Upper lobe of left lung (tissue), 4 donors: ENCODE measurements around the gene TSPOAP1.

Experiments used
- POLR2AphosphoS5 ChIP-seq, 2 donors: sonication (generic); formaldehyde crosslinking; IDR thresholded peaks; one replicate each; pipeline ENCODE4 v1.5.1; 2017; ENCODE audit warnings: antibody characterized with exemption in 2 of 2
- TF ChIP-seq, protein P1 (sequence below), 6 experiments: fragments of 450-650 bp in 4 of 6; fragments of 200-600 bp in 2 of 6; sonication (generic) in 2 of 6; IDR thresholded peaks; one replicate each; pipeline ENCODE4 v1.5.1; 2016 to 2019; ENCODE audit warnings: antibody characterized with exemption in 6 of 6

- no peak for TF ChIP-seq POLR2AphosphoS5 (IDR thresholded peaks at IDR 0.05)
- TF ChIP-seq, protein P1, sequence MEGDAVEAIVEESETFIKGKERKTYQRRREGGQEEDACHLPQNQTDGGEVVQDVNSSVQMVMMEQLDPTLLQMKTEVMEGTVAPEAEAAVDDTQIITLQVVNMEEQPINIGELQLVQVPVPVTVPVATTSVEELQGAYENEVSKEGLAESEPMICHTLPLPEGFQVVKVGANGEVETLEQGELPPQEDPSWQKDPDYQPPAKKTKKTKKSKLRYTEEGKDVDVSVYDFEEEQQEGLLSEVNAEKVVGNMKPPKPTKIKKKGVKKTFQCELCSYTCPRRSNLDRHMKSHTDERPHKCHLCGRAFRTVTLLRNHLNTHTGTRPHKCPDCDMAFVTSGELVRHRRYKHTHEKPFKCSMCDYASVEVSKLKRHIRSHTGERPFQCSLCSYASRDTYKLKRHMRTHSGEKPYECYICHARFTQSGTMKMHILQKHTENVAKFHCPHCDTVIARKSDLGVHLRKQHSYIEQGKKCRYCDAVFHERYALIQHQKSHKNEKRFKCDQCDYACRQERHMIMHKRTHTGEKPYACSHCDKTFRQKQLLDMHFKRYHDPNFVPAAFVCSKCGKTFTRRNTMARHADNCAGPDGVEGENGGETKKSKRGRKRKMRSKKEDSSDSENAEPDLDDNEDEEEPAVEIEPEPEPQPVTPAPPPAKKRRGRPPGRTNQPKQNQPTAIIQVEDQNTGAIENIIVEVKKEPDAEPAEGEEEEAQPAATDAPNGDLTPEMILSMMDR (IDR thresholded peaks at IDR 0.05) = no peak
These were observed 47.2 kb upstream of the TSPOAP1 start for GRCh38 chr17:58375811-58376210.
